Peyer's patch (tissue), 4 donors: ENCODE data around the gene SCRT2. TPM values are rescaled to one million over a fixed set of nuclear protein-coding genes. Genes with fewer than 3 reads are reported as not detected.
"Not testable (repeated sequence)": the region's sequence is repeated elsewhere in the genome, so short reads cannot be mapped to it uniquely, and the experiment has no call there.

Experiments
- DNase-seq, 3 donors: peaks; one replicate each; pipeline ENCODE4 v3.0.0-alpha.2; 2017 to 2019
- H3K27ac ChIP-seq, 4 donors: fragments of 200-600 bp; sonication (generic); one replicate each; pipeline ENCODE4 v1.5.1; 2016 to 2019
- H3K27me3 ChIP-seq, 2 donors: fragments of 200-600 bp; sonication (generic); one replicate each; pipeline ENCODE4 v1.5.1; 2019
- H3K36me3 ChIP-seq, 3 donors: fragments of 200-600 bp; sonication (generic); one replicate each; pipeline ENCODE4 v1.5.1; 2016 to 2019
- H3K4me1 ChIP-seq, 4 donors: fragments of 200-600 bp; sonication (generic); one replicate each; pipeline ENCODE4 v1.5.1; 2016 to 2019
- H3K4me3 ChIP-seq, 4 donors: fragments of 200-600 bp; sonication (generic); 1 replicate in 3 of 4; 2 replicates in 1 of 4; pipeline ENCODE4 v1.5.1; 2016 to 2019; ENCODE audit warnings: mild to moderate bottlenecking in 1 of 4
- H3K9me3 ChIP-seq, 4 donors: fragments of 200-600 bp; sonication (generic); one replicate each; pipeline ENCODE4 v1.5.1; 2016 to 2019; ENCODE audit warnings: mild to moderate bottlenecking in 1 of 4
- CTCF ChIP-seq, 6 experiments: fragments of 450-650 bp in 4 of 6; fragments of 200-600 bp in 2 of 6; sonication (generic) in 1 of 6; IDR thresholded peaks; one replicate each; pipeline ENCODE4 v1.5.1; 2017 to 2019; ENCODE audit warnings: antibody characterized with exemption in 6 of 6, mild to moderate bottlenecking in 3 of 6, moderate library complexity in 1 of 6
- POLR2A ChIP-seq, 2 donors: fragments of 450-650 bp; IDR thresholded peaks; one replicate each; pipeline ENCODE4 v1.5.1; 2017; ENCODE audit warnings: antibody characterized with exemption in 2 of 2, mild to moderate bottlenecking in 2 of 2, moderate library complexity in 2 of 2
- total RNA-seq, 4 donors: library from RNA; depleted of rRNA; stranded (reverse); fragments of >200 nt; gene quantifications; one replicate each; pipeline ENCODE4 v1.1.0, GENCODE V29; 2016

SCRT2 gene
- total RNA-seq, 4 donors from 2014 or later = not detected

GRCh38 chr20:645318-646106 lies 30.1 kb downstream of the SCRT2 start:
- peaks cover 0 to 6% (median 5%) of the 10 kb centered on the region in 4 donors for H3K4me1 ChIP-seq
- H3K27me3 ChIP-seq = no peaks in the 10 kb centered on the region
- peak; percentile 34 to 85 (median 79) for DNase-seq
- no peaks in the 10 kb centered on the region for H3K9me3 ChIP-seq
- TF ChIP-seq CTCF (IDR thresholded peaks at IDR 0.05) = peak; percentile 67 to 89 (median 80)
- no peak for TF ChIP-seq POLR2A (IDR thresholded peaks at IDR 0.05)
- no peak overlapping the region for H3K27ac ChIP-seq
- H3K36me3 ChIP-seq = peaks cover 0 to 23% (median 0%) of the 10 kb centered on the region in 3 donors
- H3K4me3 ChIP-seq = no peak overlapping the region

GRCh38 chr20:644692-645317 lies 30.8 kb downstream of the SCRT2 start:
- peaks cover 0 to 6% (median 5%) of the 10 kb centered on the region in 4 donors for H3K4me1 ChIP-seq
- DNase-seq = no peak
- TF ChIP-seq POLR2A (IDR thresholded peaks at IDR 0.05) (no peak), CTCF (IDR thresholded peaks at IDR 0.05) (no peak)
- H3K27me3 ChIP-seq = no peaks in the 10 kb centered on the region
- H3K27ac ChIP-seq = no peak overlapping the region
- no peaks in the 10 kb centered on the region for H3K9me3 ChIP-seq
- no peak overlapping the region for H3K4me3 ChIP-seq
- H3K36me3 ChIP-seq = peaks cover 0 to 16% (median 0%) of the 10 kb centered on the region in 3 donors

GRCh38 chr20:642398-643174 lies 33.0 kb downstream of the SCRT2 start:
- no peak overlapping the region for H3K27ac ChIP-seq
- DNase-seq = no peak

GRCh38 chr20:642013-642397 lies 33.6 kb downstream of the SCRT2 start:
- peak overlapping the region in 1 of 4 donors; percentile 47 for H3K4me3 ChIP-seq
- not testable (repeated sequence) for DNase-seq, H3K4me1 ChIP-seq, H3K27me3 ChIP-seq, H3K27ac ChIP-seq, H3K9me3 ChIP-seq, H3K36me3 ChIP-seq

More at GRCh38 chr20:642398-643174, 33.0 kb downstream of the SCRT2 start:
- Histone ChIP-seq H3K36me3 (peaks cover 0 to 2% (median 0%) of the 10 kb centered on the region in 3 donors), H3K4me1 (peaks cover 0 to 6% (median 5%) of the 10 kb centered on the region in 4 donors), H3K4me3 (peak overlapping the region in 3 of 4 donors; percentile 36 to 47 (median 39)), H3K27me3 (no peaks in the 10 kb centered on the region), H3K9me3 (no peaks in the 10 kb centered on the region)
- TF ChIP-seq POLR2A (IDR thresholded peaks at IDR 0.05) (no peak), CTCF (IDR thresholded peaks at IDR 0.05) (no peak)

- H3K27me3 ChIP-seq = no peaks in the 10 kb centered on the region
- no peak overlapping the region for H3K27ac ChIP-seq
- H3K4me1 ChIP-seq = peaks cover 0 to 6% (median 5%) of the 10 kb centered on the region in 4 donors
- no peak for TF ChIP-seq CTCF (IDR thresholded peaks at IDR 0.05)
- H3K9me3 ChIP-seq = no peaks in the 10 kb centered on the region
- no peak overlapping the region for H3K4me3 ChIP-seq
- no peak for DNase-seq
- H3K36me3 ChIP-seq = no peaks in the 10 kb centered on the region
Observed at GRCh38 chr20:641516-641875, 34.1 kb downstream of the SCRT2 start.
